Fibroblast of upper back skin (primary cell): ENCODE results near the gene CARD19.

Source experiments
- DNase-seq: peaks from one replicate; pipeline ENCODE4 v3.0.0-alpha.2; 2013

The CARD19 gene

GRCh38 chr9:93064392-93065134 is 31.5 kb upstream of the CARD19 start:
- peak; percentile 27 for DNase-seq

DNA sequence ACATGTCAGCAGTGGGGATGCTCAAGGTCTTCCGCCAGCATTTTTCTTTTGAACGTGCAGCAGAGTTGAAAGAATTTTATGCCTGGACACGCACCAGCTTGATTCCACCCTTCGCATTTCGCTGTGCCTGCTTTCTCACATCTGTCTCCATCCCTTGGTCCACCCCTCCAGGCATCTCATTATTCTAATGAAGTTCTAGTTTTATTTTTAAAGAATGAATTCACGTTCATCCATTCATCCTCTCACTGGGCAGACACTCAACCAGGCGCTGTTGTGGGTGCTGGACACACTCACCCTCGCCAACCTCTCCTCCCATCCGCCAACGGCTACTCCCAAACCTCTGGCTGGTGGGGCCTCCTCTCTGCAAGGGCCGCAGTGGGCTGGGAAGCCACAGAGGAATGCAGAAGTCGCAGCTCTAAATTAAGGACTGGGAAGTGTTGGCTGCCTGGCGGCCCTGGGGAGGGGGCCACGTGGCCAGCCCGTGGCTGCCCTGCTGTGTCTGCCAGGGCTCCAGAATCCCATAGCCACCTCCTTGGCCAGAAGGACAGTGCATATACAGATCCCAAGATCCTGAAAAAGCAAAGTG is 30.8 kb upstream of the CARD19 start:
- no peak for DNase-seq

DNA sequence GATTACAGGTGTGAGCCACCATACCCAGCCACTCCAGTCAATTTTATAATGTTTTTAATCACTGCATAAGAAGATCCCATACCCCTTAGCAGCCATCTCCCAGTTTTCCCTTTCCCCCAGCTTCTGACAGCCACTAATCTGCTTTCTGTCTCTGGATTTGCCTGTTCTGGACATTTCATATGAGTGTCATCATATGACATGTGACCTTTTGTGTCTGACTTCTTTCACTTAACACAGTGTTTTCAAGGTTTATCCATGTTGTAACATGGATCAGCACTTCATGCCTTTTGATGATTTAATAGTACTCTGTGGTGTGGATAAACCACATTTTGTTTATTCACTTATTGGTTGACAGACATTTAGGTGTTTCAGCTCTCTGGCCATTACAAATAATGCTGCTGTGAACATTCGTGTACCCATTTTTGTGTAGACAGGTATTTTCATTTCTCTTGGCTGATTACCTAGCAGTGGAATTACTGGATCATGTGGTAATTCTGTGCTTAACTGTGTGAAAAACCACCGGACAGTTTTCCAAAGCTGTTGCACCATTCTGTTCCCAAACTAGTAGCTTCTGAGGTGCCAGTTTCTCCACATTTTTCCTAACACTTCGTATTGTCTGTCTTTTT is 28.9 kb upstream of the CARD19 start:
- no peak for DNase-seq

- DNase-seq, result no peak
Observed at GRCh38 chr9:93068956-93069355, 27.1 kb upstream of the CARD19 start.

DNA sequence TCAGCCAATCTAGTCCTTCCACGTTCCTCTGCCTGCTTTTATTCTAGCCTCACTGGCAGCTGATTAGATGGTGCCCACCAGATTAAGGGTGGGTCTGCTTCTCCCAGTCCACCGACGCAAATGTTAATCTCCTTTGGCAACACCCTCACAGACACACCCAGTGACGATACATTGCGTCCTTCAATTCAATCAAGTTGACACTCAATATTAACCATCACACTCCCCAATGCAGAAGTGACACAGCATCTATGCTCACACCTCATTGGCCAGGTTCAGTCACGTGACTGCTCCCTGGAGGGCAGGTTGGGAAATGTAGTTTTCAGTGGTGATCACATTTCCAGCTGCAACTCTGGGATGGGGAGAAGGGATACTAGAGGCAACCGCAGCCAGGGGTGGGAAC is 24.6 kb upstream of the CARD19 start:
- DNase-seq, result no peak

DNA sequence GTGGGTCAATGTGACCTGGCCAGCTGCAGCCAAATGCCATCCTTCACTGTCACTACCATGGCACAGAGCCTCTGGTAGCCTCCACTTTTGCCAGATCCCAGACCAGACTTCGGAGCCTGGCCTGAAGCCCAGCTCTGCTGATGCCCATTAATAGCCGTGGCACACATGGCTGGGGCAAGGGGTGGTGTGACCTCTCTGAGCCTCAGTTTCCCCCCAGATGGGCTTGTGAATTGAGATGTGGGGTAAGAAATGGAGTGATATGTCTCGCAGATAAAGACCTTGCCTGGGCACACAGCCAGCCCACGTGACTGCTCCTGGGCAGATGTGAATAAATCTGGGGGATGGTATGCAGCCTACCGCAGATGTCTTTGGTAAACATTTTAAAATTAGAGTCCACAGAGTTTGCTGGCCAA is 23.6 kb upstream of the CARD19 start:
- DNase-seq, result peak; percentile 60

DNA sequence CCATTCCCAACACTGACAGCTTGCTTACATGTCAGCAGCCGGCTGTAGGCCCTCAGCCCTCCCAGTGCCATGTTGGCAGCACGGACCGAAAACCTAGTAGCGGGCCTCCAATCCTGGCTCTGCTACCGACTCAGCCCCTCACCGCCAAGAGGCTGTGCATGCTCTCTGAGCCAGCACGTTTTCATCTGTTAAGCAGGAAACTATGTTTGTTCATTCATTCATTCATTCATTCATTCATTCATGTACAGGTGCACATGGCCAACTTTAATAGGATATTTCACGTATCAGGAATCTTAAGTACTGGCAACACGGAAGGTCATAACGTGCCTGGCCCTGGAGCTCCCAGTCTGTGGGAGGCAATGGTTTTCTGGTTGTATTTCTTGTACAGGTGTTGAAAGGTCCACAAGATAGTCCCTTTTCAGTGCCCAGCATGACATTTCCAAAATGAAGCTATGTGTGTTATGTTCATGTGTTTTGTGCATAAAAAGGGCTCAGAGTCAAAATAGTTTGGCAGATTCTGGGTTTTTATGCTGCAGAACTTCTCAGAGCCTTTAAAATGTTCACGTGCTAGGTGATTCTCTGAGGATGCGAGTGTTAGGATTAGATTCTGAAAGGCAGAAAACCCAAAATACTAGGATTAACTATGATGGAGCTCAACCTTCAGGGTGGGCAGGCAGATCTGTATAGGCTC is 19.8 kb upstream of the CARD19 start:
- DNase-seq, result no peak

GRCh38 chr9:93076792-93077128 is 19.3 kb upstream of the CARD19 start:
- no peak for DNase-seq

- no peak for DNase-seq
Observed at GRCh38 chr9:93077367-93077766, 18.6 kb upstream of the CARD19 start.

DNA sequence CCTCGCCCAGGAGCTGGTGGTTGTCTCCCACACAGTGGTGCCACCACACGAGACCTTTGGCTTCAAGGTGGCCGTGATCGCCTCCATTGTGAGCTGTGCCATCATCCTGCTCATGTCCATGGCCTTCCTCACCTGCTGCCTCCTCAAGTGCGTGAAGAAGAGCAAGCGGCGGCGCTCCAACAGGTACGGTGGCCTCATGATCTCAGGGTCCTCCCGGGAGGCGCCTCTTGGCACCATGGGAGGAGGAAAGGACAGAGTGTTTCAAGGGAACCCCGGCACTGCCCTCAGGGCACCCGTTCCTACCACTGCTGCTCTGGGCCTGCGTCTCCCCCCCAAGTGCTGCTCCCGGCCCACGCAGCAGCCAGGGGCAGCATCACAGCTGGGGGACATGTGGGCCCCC is 18.2 kb upstream of the CARD19 start:
- no peak for DNase-seq

- no peak for DNase-seq
Observed at GRCh38 chr9:93079371-93079770, 16.6 kb upstream of the CARD19 start.

DNA sequence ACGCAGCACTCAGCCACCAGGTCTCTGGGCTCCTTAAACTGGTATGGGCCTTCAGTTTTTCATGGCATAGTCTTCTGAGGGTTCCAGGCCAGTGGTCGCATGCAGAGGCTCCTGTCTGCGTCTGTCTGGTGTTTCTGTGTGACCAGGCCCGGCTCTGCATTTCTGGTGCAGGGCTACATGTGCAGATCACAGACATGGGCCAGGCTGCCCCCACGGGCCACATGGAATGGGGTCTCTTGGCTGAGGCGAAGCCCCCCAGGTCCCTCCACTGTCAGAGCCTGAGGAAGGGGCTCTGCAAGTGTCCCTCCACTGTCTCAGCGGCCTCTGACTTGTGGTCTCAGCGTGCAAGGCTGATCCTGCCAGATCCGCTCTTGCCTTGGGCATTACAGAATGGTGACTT is 15.6 kb upstream of the CARD19 start:
- no peak for DNase-seq

GRCh38 chr9:93081081-93081529 is 14.9 kb upstream of the CARD19 start:
- DNase-seq, result no peak

GRCh38 chr9:93081931-93082330 is 14.1 kb upstream of the CARD19 start:
- DNase-seq, result peak; percentile 59

- no peak for DNase-seq
Observed at GRCh38 chr9:93082841-93083411, 13.1 kb upstream of the CARD19 start.

GRCh38 chr9:93083592-93084470 is 12.2 kb upstream of the CARD19 start:
- DNase-seq, result no peak

DNA sequence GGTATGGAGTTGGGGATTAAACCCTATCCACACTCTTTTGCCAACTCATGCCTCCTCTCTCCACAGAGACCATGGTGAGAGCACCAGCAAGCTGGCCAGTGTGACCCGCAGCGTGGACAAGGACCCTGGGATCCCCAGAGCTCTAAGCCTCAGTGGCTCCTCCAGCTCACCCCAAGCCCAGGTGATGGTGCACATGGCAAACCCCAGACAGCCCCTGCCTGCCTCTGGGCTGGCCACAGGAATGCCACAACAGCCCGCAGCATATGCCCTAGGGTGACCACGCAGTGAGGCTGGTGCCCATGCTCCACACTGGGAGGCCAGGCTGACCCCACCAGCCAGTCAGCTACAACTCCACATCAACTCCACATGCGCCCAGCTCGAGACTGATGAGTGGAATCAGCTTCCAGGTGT is 11.5 kb upstream of the CARD19 start:
- DNase-seq, result no peak

DNA sequence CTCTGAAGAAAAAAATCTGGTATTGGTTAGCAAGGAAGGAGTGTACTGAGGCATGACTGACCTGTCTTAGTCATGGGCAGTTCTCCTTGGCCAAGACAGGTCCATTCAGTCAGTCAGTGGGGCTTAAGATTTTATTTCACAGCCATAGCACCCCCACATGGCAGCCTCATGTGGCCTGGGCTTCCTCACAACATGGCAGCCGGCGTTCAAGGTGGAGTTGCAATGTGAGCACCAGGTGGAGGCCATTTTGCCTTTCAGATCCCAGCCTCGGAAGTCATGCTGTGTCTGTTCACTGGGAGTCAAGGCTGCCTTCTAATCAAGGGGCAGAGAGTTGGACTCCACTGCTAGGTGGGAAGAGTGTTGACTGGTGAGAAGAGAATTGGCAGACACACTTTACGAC is 10.3 kb upstream of the CARD19 start:
- no peak for DNase-seq

DNA sequence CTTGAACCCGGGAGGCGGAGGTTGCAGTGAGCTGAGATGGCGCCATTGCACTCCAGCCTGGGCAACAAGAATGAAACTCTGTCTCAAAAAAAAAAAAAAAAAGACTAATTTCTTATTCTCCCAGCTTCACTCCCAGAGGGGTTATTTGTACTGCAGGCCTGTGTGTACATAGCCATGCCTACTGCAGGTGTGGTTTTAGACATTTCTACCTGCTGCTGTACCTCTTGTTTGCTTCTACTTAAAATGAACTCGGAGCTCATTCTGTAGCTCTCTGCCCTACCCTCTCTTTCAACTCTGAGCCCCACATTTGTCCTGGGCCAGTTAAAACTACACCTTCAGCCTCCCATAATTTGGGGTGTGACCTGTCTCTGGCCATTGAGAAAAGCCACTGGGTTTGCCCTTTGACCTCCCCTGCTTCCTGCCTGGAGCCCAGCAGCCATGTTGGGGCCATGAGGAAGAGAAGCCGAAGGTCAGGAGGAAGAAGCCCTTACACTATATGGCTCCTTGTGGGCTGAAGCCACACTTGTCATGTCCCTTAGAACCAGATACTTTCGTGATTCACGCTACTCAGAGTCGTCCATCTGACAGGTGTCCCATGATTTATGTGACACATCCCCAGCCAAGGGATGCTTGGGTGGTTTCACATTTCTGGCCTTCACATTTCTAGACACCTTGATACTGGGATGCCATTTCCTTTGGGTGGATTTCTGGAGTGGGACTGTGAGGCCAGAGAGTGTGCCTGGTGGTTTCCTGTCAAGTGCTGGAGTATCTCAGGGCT is 9.4 kb upstream of the CARD19 start:
- no peak for DNase-seq

- no peak for DNase-seq
Observed at GRCh38 chr9:93087971-93088655, 7.9 kb upstream of the CARD19 start.

- no peak for DNase-seq
Observed at GRCh38 chr9:93088656-93089015, 7.4 kb upstream of the CARD19 start.
